ENCODE results near the gene KNTC1.

The KNTC1 gene

GRCh38 chr12:122515275-122515674 lies 11.8 kb upstream of the KNTC1 start:
- no peak for FAIRE-seq
- TF ChIP-seq, protein P1, sequence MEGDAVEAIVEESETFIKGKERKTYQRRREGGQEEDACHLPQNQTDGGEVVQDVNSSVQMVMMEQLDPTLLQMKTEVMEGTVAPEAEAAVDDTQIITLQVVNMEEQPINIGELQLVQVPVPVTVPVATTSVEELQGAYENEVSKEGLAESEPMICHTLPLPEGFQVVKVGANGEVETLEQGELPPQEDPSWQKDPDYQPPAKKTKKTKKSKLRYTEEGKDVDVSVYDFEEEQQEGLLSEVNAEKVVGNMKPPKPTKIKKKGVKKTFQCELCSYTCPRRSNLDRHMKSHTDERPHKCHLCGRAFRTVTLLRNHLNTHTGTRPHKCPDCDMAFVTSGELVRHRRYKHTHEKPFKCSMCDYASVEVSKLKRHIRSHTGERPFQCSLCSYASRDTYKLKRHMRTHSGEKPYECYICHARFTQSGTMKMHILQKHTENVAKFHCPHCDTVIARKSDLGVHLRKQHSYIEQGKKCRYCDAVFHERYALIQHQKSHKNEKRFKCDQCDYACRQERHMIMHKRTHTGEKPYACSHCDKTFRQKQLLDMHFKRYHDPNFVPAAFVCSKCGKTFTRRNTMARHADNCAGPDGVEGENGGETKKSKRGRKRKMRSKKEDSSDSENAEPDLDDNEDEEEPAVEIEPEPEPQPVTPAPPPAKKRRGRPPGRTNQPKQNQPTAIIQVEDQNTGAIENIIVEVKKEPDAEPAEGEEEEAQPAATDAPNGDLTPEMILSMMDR (IDR thresholded peaks at IDR 0.05; ENCODE audit: insufficient read depth, missing control alignments), result no peak
- DNase-seq (ENCODE audit: insufficient read length, low spot score), result no peak

DNA sequence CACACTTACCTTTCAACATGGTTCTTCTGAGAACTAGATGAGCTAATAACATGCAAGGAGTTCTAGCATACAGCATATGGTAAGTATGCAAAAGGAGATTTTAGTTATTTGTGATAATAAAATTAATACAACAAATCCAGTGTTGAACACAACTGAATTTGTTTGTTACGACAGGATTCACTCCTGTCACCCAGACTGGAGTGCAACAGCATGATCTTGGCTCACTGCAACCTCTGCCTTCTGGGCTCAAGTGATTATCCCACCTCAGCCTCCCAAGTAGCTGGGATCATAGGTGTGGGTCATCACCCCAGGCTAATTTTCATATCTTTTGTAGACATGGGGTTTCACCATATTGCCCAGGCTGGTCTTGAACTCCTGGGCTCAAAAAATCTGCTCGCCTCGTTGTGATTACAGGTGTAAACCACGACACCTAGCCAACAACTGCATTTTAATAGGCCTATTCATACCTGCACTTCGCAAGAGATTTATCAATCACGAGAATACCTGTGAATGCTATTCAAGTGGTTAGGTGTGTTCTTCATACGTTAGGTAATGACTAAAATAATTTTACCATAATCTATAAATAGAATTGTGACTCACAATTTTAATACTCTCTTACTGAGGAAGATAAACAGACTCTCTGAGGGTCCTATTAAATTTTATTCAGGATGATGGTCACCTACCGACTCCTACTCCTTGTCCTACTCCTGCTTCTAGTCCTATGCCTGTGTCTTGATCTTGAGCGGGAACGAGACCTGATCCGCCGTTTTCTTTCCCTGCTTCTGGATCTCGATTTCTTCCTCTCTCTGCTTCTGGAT lies 10.3 kb upstream of the KNTC1 start:
- FAIRE-seq (no peak), DNase-seq (ENCODE audit: insufficient read length, low spot score) (no peak)
- TF ChIP-seq, protein P1 (IDR thresholded peaks at IDR 0.05; ENCODE audit: insufficient read depth, missing control alignments), result no peak

DNA sequence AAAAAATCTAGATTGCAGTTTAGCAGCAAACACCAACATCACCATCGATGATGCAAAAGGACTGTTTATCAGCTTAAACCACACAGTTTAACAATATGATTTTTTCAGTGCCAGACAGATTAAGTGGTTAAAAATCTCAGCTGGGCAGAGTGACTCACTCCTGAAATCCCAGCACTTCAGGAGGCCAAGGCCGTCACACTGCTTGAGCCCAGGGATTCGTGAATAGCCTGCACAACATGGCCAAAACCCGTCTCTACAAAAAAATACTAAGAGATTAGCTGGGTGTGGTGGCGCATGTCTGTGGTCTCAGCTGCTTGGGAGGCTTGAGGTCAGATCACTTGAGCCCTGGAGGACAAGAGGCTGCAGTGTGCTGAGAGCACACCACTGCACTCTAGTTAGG lies 9.2 kb upstream of the KNTC1 start:
- FAIRE-seq (no peak), DNase-seq (ENCODE audit: insufficient read length, low spot score) (no peak)
- TF ChIP-seq, protein P1 (IDR thresholded peaks at IDR 0.05; ENCODE audit: insufficient read depth, missing control alignments), result no peak

- TF ChIP-seq, protein P1 (IDR thresholded peaks at IDR 0.05; ENCODE audit: insufficient read depth, missing control alignments), result no peak
- FAIRE-seq, result no peak
- DNase-seq (ENCODE audit: insufficient read length, low spot score), result no peak
Observed at GRCh38 chr12:122518908-122519307, 8.1 kb upstream of the KNTC1 start.

DNA sequence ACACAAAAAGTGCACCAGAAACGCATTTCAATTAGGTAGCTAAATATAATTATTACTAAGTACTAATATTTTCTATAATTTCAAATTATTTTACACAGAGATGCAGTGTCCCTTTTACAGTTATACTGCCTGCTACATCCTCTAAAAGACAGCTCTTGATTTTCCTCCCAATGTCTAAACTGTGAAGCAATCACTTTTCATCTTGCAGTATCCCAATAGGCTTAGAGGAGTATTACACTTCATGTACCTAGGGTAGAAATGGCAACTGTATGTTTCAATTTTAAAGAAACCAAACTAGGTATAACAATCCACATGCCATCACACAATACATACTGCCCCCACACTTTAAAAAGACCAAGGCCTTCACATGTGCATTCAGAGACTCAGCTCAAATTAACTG lies 7.6 kb upstream of the KNTC1 start:
- TF ChIP-seq, protein P1 (IDR thresholded peaks at IDR 0.05; ENCODE audit: insufficient read depth, missing control alignments), result no peak
- FAIRE-seq (no peak), DNase-seq (ENCODE audit: insufficient read length, low spot score) (no peak)

DNA sequence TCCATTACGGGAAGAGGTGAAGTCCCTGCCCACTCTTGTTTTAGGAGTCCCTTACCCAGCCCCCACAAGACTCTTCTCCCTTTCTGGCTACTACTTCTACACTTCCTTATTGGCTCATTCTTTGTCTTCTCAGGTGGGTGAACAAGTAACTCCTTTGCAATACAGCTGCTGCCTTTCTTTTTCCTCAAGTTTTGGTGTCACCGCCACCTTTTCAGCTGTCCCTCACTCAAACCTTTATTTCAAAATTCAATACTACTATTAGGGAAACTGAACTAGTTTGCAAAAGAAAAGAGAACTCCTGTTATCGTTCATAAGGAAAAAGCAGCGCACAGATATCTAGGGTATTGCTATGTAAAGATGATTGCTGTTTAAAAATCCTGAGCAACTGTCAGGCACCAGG lies 6.4 kb upstream of the KNTC1 start:
- TF ChIP-seq, protein P1 (IDR thresholded peaks at IDR 0.05; ENCODE audit: insufficient read depth, missing control alignments), result no peak
- FAIRE-seq, result no peak
- DNase-seq (ENCODE audit: insufficient read length, low spot score), result no peak

DNA sequence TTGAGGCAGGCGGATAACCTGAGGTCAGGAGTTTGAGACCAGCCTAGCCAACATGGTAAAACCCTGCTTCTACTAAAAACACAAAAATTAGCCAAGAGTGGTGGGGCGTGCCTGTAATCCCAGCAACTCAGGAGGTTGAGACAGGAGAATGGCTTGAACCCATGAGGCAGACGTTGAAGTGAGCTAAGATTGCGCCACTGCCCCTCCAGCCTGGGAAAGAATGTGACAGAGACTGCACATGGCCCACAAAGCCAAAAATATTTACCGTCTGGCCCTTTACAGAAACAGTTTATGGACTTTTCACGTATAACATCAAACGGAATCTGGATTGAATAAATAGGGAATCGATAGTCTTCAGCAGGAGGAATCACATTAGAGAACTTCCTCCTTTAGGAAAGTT lies 3.8 kb upstream of the KNTC1 start:
- FAIRE-seq, result no peak
- TF ChIP-seq, protein P1 (IDR thresholded peaks at IDR 0.05; ENCODE audit: insufficient read depth, missing control alignments), result no peak
- no peak for DNase-seq (ENCODE audit: insufficient read length, low spot score)
